GM21515 (cell line): ENCODE results near the gene MXD4.
"Not testable (repeated sequence)": the region's sequence is repeated elsewhere in the genome, so short reads cannot be mapped to it uniquely, and the experiment has no call there.

ENCODE experiments used
- ATAC-seq: cut with Tn5 transposase; IDR thresholded peaks from one replicate; pipeline ENCODE4 v1.9.1; 2021; ENCODE audit not compliant: unreplicated experiment

MXD4 gene

GRCh38 chr4:2276581-2277325, 14.8 kb upstream of the MXD4 start:
- ATAC-seq: no peak

- no peak for ATAC-seq
Observed at GRCh38 chr4:2275546-2276251, 13.8 kb upstream of the MXD4 start.

GRCh38 chr4:2275044-2275397, 13.1 kb upstream of the MXD4 start:
- not testable (repeated sequence) for ATAC-seq

- ATAC-seq: no peak
Observed at GRCh38 chr4:2274320-2275043, 12.6 kb upstream of the MXD4 start.

- no peak for ATAC-seq
Observed at GRCh38 chr4:2273657-2274319, 11.9 kb upstream of the MXD4 start.

- no peak for ATAC-seq
Observed at GRCh38 chr4:2273221-2273620, 11.3 kb upstream of the MXD4 start.

- ATAC-seq: no peak
Observed at GRCh38 chr4:2272828-2273120, 10.9 kb upstream of the MXD4 start.

GRCh38 chr4:2272026-2272827, 10.3 kb upstream of the MXD4 start:
- no peak for ATAC-seq

- ATAC-seq: no peak
Observed at GRCh38 chr4:2271279-2272025, 9.5 kb upstream of the MXD4 start.

- ATAC-seq: no peak
Observed at GRCh38 chr4:2270341-2271165, 8.6 kb upstream of the MXD4 start.

- no peak for ATAC-seq
Observed at GRCh38 chr4:2269618-2270163, 7.8 kb upstream of the MXD4 start.

GRCh38 chr4:2269206-2269531, 7.3 kb upstream of the MXD4 start:
- no peak for ATAC-seq

GRCh38 chr4:2268357-2269205, 6.7 kb upstream of the MXD4 start:
- ATAC-seq: no peak

- no peak for ATAC-seq
Observed at GRCh38 chr4:2267841-2268240, 5.9 kb upstream of the MXD4 start.

GRCh38 chr4:2267320-2267811, 5.5 kb upstream of the MXD4 start:
- no peak for ATAC-seq

GRCh38 chr4:2266821-2267220, 4.9 kb upstream of the MXD4 start:
- ATAC-seq: no peak

GRCh38 chr4:2266181-2266580, 4.3 kb upstream of the MXD4 start:
- ATAC-seq: no peak
